SH-SY5Y (cell line): ENCODE measurements around the gene FOXP1.

Experiments used
- GATA2 ChIP-seq: IDR thresholded peaks from 2 replicates; pipeline ENCODE4 v1.6.1; 2011; ENCODE audit warnings: mild to moderate bottlenecking, low read depth, low read length
- GATA3 ChIP-seq: IDR thresholded peaks from 2 replicates; pipeline ENCODE4 v1.6.1; 2011; ENCODE audit warnings: low read depth, mild to moderate bottlenecking, low read length, moderate library complexity

The FOXP1 gene

DNA sequence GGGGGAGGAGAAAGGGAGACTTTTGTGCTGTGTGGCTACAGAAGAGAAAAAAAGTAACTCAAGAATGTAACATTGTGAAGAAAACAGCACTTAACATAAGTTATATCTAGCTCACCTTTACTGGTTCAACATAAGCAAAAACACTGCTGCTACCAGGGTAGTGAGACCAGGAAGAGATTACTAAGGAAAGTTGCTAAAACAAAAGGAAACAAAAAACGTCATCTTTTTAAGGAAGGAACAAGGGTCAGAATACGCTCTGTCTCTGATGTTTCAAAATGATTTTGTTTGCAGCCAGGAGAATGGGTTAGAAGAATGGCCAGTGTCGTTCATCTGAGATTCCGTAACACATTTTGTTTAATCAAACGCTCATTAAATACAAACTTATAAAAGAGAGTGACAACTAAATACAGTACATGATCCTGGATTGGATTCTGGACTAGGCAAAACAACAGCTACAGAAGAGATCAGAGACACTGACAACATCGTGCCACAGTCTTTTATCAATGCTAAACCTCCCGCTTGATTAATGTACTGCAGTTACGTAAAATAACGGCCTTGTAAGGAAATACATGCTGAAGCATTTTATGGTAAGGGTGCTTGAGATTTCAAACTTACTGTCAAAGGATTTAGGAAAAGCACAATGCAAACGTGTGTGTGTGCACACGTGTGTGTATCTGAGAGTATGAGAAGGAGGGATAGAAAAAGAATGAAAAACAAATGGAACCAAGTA is 67.7 kb downstream of the FOXP1 start:
- no peak for TF ChIP-seq GATA3
- TF ChIP-seq GATA2, result no peak

- no peak for TF ChIP-seq GATA2
- no peak for TF ChIP-seq GATA3
Observed at GRCh38 chr3:71514621-71515020, 68.9 kb downstream of the FOXP1 start.

DNA sequence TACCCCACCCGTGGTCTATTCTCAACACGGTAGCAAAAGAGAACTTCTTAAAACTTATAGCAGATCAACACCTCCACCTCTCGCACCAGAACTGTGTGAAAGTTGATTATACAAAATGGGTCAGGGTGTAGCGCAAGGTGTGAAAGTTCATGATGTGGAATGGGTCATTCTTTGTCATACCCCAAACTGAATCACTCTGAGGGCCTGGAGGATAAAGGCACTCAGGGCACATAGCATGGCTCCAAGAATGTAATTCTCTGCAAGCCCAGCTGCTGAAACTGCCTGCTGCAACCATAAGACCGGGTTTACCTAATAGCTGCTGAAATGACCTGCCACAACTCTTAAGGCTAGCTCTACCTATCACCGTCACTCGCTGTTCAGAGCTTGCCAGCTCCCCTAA is 70.0 kb downstream of the FOXP1 start:
- no peak for TF ChIP-seq GATA2
- TF ChIP-seq GATA3, result no peak

- no peak for TF ChIP-seq GATA3
- TF ChIP-seq GATA2, result no peak
Observed at GRCh38 chr3:71513081-71513480, 70.4 kb downstream of the FOXP1 start.

DNA sequence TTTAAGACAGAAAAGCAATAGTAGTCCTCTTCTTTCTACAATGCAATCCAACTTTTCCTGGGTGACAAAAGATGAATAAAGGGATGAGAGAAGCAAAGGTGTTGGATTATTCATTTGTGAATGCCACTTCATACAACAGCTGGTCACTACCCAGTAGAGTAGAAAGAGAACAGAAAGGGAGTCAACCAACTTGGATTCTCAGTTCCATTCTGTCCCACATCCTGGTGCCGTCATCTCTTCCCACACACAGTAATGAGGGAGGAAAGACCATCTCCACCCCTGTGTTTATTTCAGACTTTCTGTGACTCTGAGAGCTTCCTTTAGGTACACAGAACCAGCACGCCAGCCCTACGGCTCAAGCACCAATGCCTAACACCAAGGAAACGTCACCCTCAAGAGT is 71.0 kb downstream of the FOXP1 start:
- no peak for TF ChIP-seq GATA3
- TF ChIP-seq GATA2, result no peak

DNA sequence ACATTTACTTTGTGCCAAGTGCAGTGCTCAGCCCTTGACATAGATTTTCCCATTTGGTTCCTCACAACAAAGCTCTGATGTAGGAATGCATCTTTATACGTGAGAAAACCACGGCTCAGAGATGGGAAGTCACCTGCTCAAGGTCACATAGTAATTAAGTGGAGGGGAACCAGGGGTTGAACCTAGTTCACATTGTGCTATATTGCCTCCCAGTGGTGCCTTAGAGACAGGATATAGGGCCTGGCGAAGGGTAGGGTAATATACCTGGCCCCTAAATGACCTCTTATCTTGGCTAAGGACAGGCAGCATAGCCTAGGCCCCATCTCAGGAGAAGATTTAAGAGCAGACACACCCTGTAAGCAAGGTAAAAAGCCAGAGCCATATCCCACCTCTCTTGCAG is 71.5 kb downstream of the FOXP1 start:
- TF ChIP-seq GATA2 (no peak), GATA3 (no peak)

DNA sequence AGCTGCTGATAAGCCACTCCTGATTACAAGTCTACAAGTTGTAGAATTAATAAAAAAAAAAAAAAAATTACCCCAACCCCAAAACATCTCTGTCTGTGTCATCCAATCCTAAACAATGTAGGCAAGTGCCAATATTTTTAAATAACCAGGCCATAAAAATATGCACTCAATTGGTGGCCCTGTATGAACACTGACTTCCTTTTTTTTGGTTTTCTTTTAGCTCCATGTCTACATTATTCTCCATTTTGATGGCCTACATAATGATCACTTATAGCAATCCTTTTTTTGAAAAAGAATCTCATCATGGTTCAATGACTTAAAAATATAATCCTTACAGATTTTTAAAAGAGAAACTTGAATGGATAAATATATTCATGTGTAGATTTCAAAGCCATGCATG is 72.1 kb downstream of the FOXP1 start:
- no peak for TF ChIP-seq GATA3
- TF ChIP-seq GATA2, result no peak

- TF ChIP-seq GATA3 (no peak), GATA2 (no peak)
Observed at GRCh38 chr3:71511037-71511436, 72.5 kb downstream of the FOXP1 start.

DNA sequence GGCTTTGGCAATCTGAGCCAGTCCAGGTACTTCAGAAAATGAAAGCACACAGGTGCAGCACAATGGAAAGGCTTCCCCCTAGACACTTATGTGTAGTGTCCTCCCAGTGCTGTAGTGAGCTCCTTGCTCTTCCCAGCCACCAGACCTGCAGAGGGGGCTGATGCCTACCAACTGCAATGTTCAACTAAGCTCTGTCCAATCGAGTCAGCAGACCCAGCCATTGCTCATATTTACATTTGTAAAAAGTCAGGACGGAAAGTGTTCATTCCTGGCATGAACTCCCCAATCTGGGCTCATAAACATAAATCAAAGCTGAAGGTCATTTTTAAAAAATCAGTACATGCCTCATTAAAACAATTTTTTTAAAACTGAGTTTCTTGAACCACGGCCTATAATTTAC is 73.0 kb downstream of the FOXP1 start:
- TF ChIP-seq GATA2 (no peak), GATA3 (no peak)

GRCh38 chr3:71509066-71509465 is 74.5 kb downstream of the FOXP1 start:
- no peak for TF ChIP-seq GATA2

- TF ChIP-seq GATA3, result no peak
- no peak for TF ChIP-seq GATA2
Observed at GRCh38 chr3:71505767-71506350, 77.7 kb downstream of the FOXP1 start.

- no peak for TF ChIP-seq GATA3
- TF ChIP-seq GATA2, result no peak
Observed at GRCh38 chr3:71504250-71505036, 79.1 kb downstream of the FOXP1 start.

- TF ChIP-seq GATA3, result no peak
- no peak for TF ChIP-seq GATA2
Observed at GRCh38 chr3:71503525-71504249, 79.8 kb downstream of the FOXP1 start.

DNA sequence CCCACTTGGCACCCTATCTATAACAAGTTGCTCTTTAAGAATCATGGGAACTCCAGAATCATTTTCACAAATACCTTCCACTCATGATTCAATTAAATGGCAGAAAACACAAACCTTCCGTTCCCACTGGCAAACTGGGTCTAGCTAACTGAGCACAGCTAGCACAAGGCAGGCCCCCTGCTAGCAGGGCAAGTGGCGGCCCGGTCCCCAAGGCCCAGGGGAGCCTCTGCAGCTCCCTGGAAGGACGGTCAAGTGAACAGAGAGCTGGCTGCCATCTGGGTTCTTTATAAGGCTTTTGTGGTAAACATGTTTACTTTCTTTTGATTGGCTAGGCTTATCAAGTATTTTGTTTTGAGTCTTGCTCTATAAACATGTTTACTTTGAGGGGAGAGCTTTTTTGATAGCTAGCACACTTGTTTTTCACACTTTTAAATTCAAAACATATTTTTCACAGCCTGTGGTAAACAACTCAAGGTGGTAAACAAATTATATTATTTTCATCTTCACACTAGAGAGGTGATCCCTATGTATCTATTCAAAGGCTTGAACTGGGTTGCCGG is 81.4 kb downstream of the FOXP1 start:
- TF ChIP-seq GATA3 (no peak), GATA2 (no peak)

DNA sequence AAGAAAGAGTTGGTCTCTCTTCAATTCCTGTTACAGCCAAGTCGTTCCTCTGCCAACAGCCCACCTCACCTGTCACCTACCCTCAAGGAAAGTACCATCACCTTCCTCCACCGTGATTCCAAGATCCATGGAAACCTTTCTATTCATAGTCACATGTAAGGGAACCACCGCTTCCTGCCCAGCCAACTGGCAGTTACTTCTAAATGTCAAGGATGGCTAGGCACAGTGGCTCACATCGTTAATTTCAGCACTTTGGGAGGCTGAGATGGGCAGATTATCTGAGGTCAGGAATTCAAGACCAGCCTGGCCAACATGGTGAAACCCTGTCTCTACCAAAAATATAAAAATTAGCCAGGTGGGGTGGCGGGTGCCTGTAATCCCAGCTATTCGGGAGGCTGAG is 82.8 kb downstream of the FOXP1 start:
- TF ChIP-seq GATA3 (no peak), GATA2 (no peak)
